ENCODE measurements around the gene FARS2.

Gene FARS2

DNA sequence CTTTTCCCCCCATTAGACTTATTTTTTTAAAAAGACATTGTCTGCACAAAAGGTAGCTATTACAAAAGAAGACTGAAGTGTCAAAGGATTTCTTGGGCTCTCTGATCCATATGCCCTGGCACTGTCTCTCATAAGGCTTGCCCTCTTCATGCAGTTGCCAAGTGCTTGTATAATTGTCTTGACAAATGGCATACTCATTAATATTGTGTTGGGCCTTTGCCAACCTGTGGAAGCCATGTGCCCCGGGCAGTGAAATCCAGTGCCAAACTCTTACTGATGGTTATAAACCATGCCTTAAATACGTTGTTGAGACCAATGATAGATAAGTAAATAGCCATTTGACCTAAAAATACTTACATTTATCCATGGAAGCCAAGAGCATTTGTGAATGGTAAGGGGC lies 98.1 kb downstream of the FARS2 start:
- Histone ChIP-seq H3K4me1 (ENCODE audit: insufficient read depth, low read length) (no peaks in the 10 kb centered on the region), H3K36me3 (ENCODE audit: insufficient read depth, low read length) (no peaks in the 10 kb centered on the region), H2AFZ (ENCODE audit: low read depth, low read length) (no peak overlapping the region), H3K27me3 (ENCODE audit: insufficient read depth, low read length, poor library complexity) (no peaks in the 10 kb centered on the region), H3K9me3 (ENCODE audit: insufficient read depth, low read length, severe bottlenecking) (no peaks in the 10 kb centered on the region), H3K9ac (ENCODE audit: low read depth, low read length) (no peak overlapping the region), H3K4me2 (ENCODE audit: insufficient read depth, low read length) (no peak overlapping the region), H3K79me2 (ENCODE audit: insufficient read depth, low read length) (no peaks in the 10 kb centered on the region), H4K20me1 (ENCODE audit: insufficient read depth, low read length) (no peaks in the 10 kb centered on the region; the same call in 1 of the 2 replicates), H3K4me3 (ENCODE audit: low read depth in 1 of 2, low read length in 2 of 2) (no peak overlapping the region), H3K27ac (ENCODE audit: low read length) (no peak overlapping the region)
- DNase-seq (no peak), ATAC-seq (ENCODE audit: insufficient read depth, low read depth) (no peak)
- TF ChIP-seq, protein P1, sequence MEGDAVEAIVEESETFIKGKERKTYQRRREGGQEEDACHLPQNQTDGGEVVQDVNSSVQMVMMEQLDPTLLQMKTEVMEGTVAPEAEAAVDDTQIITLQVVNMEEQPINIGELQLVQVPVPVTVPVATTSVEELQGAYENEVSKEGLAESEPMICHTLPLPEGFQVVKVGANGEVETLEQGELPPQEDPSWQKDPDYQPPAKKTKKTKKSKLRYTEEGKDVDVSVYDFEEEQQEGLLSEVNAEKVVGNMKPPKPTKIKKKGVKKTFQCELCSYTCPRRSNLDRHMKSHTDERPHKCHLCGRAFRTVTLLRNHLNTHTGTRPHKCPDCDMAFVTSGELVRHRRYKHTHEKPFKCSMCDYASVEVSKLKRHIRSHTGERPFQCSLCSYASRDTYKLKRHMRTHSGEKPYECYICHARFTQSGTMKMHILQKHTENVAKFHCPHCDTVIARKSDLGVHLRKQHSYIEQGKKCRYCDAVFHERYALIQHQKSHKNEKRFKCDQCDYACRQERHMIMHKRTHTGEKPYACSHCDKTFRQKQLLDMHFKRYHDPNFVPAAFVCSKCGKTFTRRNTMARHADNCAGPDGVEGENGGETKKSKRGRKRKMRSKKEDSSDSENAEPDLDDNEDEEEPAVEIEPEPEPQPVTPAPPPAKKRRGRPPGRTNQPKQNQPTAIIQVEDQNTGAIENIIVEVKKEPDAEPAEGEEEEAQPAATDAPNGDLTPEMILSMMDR (IDR thresholded peaks at IDR 0.05; ENCODE audit: borderline replicate concordance, extremely low read depth, low read length, poor library complexity, severe bottlenecking), result no peak
- no peak for TF ChIP-seq EZH2 (IDR thresholded peaks at IDR 0.05; ENCODE audit: borderline replicate concordance, low read depth, low read length, severe bottlenecking)

DNA sequence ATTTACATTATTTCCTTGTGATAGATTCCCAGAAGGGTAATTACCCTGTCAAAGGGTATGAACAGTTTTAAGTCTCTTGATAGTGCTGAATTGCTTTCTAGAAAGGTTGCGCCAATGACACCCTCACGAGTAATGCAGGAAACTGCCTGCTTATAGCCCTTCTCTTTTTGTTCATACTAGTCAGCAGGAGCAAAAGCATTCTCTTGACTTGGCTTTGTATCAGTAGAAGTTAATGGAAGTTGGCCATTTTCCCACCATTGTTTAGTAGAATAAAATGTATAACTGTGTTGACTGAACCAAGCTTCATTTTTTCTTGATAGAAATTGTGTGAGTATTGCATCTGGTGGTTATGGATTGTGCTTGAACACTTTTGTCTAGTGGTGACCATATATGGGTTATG lies 100.1 kb downstream of the FARS2 start:
- peaks cover 1% of the 10 kb centered on the region; the same call in 1 of the 2 replicates for H4K20me1 ChIP-seq (ENCODE audit: insufficient read depth, low read length)
- no peak for TF ChIP-seq EZH2 (IDR thresholded peaks at IDR 0.05; ENCODE audit: borderline replicate concordance, low read depth, low read length, severe bottlenecking)
- TF ChIP-seq, protein P1 (IDR thresholded peaks at IDR 0.05; ENCODE audit: borderline replicate concordance, extremely low read depth, low read length, poor library complexity, severe bottlenecking), result no peak
- DNase-seq (no peak), ATAC-seq (ENCODE audit: insufficient read depth, low read depth) (no peak)
- no peaks in the 10 kb centered on the region for H3K36me3 ChIP-seq (ENCODE audit: insufficient read depth, low read length)
- no peak overlapping the region for H2AFZ ChIP-seq (ENCODE audit: low read depth, low read length)
- H3K9me3 ChIP-seq (ENCODE audit: insufficient read depth, low read length, severe bottlenecking), result no peaks in the 10 kb centered on the region
- H3K9ac ChIP-seq (ENCODE audit: low read depth, low read length), result no peak overlapping the region
- no peaks in the 10 kb centered on the region for H3K79me2 ChIP-seq (ENCODE audit: insufficient read depth, low read length)
- H3K4me2 ChIP-seq (ENCODE audit: insufficient read depth, low read length), result no peak overlapping the region
- no peaks in the 10 kb centered on the region for H3K27me3 ChIP-seq (ENCODE audit: insufficient read depth, low read length, poor library complexity)
- no peak overlapping the region for H3K27ac ChIP-seq (ENCODE audit: low read length)
- H3K4me3 ChIP-seq (ENCODE audit: low read depth in 1 of 2, low read length in 2 of 2), result no peak overlapping the region
- no peaks in the 10 kb centered on the region for H3K4me1 ChIP-seq (ENCODE audit: insufficient read depth, low read length)

DNA sequence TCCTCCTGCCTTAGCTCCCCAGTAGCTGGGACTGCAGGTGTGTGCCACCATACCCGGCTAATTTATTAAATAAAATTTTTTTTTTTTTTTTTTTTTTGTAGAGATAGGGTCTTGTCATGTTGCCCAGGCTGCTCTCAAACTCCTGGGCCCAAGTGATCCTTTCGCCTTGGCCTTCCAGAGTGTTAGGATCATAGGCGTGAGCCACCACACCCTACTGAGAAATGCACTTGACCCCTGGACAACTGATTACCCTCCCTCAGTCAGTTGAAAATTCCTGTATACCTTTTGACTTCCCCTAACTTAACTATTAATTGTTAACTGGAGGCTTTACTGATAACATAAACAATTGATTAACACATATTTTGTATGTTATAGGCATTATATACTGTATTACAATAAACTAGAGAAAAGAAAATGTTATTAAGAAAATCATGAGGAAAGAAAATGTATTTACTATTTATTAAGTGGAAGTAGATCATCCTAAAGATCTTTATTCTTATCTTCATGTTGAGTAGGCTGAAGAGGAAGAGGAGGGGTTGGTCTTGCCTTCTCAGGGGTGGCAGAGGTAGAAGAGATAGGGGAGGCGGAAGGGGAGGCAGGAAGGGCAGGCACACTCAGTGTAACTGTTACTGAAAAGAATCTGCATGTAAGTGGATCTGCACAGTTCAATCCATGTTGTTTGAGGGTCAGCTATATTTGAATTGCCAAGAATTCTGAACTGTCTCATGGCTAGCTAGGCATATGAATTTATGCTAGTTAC lies 104.3 kb downstream of the FARS2 start:
- ATAC-seq (ENCODE audit: insufficient read depth, low read depth) (no peak), DNase-seq (no peak)
- Histone ChIP-seq H3K9ac (ENCODE audit: low read depth, low read length) (no peak overlapping the region), H3K27ac (ENCODE audit: low read length) (no peak overlapping the region), H2AFZ (ENCODE audit: low read depth, low read length) (no peak overlapping the region), H3K9me3 (ENCODE audit: insufficient read depth, low read length, severe bottlenecking) (no peaks in the 10 kb centered on the region), H4K20me1 (ENCODE audit: insufficient read depth, low read length) (peaks cover 5% of the 10 kb centered on the region; the same call in 1 of the 2 replicates), H3K79me2 (ENCODE audit: insufficient read depth, low read length) (no peaks in the 10 kb centered on the region), H3K27me3 (ENCODE audit: insufficient read depth, low read length, poor library complexity) (no peaks in the 10 kb centered on the region), H3K4me1 (ENCODE audit: insufficient read depth, low read length) (no peaks in the 10 kb centered on the region), H3K36me3 (ENCODE audit: insufficient read depth, low read length) (peaks cover 13% of the 10 kb centered on the region), H3K4me3 (ENCODE audit: low read depth in 1 of 2, low read length in 2 of 2) (no peak overlapping the region), H3K4me2 (ENCODE audit: insufficient read depth, low read length) (no peak overlapping the region)
- TF ChIP-seq, protein P1 (IDR thresholded peaks at IDR 0.05; ENCODE audit: borderline replicate concordance, extremely low read depth, low read length, poor library complexity, severe bottlenecking), result no peak
- TF ChIP-seq EZH2 (IDR thresholded peaks at IDR 0.05; ENCODE audit: borderline replicate concordance, low read depth, low read length, severe bottlenecking), result no peak
